ENCODE data around the gene IL17RA.

Gene IL17RA

DNA sequence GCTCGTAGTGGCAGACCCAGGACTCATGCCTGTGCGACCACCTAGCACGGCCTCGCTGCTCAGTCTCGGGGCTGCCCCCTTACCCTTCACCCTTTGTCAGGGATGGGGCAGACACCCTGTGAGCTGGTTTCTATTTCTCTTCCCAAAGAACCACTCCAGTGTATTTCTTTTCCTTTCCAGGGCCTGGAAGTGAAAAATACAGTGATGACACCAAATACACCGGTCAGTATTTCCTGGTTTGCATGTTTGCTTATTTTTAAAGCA, 22.7 kb downstream of the IL17RA start:
- no peak for DNase-seq

DNA sequence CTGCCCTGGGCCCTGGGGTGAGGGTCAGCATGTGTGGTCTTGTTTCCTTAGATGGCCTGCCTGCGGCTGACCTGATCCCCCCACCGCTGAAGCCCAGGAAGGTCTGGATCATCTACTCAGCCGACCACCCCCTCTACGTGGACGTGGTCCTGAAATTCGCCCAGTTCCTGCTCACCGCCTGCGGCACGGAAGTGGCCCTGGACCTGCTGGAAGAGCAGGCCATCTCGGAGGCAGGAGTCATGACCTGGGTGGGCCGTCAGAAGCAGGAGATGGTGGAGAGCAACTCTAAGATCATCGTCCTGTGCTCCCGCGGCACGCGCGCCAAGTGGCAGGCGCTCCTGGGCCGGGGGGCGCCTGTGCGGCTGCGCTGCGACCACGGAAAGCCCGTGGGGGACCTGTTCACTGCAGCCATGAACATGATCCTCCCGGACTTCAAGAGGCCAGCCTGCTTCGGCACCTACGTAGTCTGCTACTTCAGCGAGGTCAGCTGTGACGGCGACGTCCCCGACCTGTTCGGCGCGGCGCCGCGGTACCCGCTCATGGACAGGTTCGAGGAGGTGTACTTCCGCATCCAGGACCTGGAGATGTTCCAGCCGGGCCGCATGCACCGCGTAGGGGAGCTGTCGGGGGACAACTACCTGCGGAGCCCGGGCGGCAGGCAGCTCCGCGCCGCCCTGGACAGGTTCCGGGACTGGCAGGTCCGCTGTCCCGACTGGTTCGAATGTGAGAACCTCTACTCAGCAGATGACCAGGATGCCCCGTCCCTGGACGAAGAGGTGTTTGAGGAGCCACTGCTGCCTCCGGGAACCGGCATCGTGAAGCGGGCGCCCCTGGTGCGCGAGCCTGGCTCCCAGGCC, 23.7 kb downstream of the IL17RA start:
- no peak for DNase-seq

DNA sequence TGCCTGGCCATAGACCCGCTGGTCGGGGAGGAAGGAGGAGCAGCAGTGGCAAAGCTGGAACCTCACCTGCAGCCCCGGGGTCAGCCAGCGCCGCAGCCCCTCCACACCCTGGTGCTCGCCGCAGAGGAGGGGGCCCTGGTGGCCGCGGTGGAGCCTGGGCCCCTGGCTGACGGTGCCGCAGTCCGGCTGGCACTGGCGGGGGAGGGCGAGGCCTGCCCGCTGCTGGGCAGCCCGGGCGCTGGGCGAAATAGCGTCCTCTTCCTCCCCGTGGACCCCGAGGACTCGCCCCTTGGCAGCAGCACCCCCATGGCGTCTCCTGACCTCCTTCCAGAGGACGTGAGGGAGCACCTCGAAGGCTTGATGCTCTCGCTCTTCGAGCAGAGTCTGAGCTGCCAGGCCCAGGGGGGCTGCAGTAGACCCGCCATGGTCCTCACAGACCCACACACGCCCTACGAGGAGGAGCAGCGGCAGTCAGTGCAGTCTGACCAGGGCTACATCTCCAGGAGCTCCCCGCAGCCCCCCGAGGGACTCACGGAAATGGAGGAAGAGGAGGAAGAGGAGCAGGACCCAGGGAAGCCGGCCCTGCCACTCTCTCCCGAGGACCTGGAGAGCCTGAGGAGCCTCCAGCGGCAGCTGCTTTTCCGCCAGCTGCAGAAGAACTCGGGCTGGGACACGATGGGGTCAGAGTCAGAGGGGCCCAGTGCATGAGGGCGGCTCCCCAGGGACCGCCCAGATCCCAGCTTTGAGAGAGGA, 24.5 kb downstream of the IL17RA start:
- DNase-seq = no peak

DNA sequence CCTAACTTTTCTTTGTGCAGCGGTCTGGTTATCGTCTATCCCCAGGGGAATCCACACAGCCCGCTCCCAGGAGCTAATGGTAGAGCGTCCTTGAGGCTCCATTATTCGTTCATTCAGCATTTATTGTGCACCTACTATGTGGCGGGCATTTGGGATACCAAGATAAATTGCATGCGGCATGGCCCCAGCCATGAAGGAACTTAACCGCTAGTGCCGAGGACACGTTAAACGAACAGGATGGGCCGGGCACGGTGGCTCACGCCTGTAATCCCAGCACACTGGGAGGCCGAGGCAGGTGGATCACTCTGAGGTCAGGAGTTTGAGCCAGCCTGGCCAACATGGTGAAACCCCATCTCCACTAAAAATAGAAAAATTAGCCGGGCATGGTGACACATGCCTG, 25.2 kb downstream of the IL17RA start:
- no peak for DNase-seq

DNA sequence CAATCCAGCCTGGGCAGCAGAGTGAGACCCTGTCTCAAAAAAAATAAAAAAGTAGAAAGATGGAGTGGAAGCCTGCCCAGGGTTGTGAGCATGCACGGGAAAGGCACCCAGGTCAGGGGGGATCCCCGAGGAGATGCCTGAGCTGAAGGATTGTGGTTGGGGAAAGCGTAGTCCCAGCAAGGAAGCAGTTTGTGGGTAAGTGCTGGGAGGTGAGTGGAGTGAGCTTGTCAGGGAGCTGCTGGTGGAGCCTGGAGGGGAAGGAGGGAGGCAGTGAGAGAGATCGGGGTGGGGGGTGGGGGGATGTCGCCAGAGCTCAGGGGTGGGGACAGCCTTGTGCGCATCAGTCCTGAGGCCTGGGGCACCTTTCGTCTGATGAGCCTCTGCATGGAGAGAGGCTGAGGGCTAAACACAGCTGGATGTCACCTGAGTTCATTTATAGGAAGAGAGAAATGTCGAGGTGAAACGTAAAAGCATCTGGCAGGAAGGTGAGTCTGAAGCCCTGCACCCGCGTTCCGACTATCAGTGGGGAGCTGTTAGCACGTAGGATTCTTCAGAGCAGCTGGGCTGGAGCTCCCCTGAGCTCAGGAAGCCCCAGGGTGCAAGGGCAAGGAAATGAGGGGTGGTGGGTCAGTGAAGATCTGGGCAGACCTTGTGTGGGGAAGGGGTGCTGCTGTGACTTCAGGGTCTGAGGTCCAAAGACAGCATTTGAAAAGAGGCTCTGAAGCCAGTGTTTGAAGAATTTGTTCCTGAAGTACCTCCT, 26.2 kb downstream of the IL17RA start:
- no peak for DNase-seq

DNA sequence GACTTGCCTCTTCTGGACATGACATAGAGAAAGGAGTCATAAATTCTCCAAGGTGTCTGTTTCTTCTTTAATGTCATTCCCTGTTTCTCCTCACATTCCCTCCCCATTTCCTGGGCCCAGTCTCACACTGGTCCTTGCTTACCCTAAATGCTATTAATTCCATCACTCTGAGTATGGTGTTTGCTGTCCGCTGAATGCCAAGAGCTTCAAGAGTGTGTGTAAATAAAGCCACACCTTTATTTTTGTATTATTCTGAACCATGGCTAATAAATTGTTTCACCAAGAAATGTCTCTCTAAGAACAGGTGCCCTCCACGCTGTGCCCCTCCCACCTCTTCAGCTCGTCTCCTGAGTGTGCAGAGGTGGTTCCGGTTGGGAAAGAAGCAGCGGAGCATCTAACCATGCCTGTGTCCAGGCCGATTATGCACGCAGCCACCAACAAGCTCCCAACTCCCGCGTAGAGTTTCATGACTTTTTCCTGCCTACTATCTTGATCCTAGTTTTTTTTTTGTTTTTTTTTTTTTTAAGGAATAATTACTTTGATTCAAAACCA, 27.8 kb downstream of the IL17RA start:
- no peak for DNase-seq

DNA sequence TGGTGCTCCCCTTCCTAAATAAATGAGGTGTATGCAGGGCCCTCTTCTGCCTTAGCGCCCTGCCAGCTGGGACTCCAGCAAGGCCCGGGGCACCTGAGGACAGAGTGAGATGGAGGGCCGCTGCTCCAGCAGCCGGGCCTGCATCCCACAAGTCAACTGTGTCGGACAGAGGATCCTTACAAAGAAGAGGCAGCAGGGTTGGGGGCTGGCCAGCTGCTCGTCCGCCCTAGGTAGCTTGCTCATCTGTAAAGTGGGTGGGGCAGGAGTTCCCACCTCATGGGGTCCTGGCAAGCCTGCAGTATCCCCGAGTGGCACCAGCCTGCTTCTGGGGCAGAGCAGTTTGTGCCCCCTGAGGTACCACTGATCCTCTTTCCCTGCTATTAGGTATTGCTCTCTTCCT, 28.8 kb downstream of the IL17RA start:
- no peak for DNase-seq

DNA sequence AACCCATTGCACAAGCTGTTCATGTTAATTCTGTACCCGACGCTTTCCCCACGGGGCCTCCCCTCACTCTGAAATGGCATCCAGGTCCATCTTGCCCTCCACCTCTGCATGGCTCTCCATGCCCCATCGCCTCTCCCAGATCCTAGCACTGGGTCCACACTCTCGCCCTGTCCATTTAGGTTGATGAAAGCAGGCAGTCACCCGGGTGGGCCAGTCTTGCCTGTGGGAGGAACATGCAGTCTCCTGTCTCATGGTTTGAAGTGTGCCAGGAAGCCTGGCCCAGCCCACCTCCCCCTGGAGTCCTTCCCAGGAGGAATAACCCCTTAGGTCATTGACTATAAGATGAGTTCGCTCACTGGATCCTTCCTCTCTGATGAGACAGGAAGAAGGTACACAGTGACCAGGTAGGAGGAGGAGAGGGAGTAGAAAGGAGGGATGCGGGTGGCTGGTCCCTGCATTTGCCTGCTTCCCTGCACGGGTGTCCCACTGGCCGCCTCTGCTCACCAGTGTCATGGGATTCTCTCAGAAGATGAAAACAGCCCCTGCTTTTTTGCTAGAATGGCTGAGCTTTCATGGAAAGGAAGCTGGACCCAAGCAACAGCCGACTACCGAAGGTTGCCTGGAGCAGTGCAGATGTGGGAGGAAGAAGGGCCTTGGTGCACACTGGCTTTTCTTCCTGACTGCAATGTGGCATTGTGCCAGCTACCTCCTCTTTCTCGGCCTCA, 29.5 kb downstream of the IL17RA start:
- no peak for DNase-seq

DNA sequence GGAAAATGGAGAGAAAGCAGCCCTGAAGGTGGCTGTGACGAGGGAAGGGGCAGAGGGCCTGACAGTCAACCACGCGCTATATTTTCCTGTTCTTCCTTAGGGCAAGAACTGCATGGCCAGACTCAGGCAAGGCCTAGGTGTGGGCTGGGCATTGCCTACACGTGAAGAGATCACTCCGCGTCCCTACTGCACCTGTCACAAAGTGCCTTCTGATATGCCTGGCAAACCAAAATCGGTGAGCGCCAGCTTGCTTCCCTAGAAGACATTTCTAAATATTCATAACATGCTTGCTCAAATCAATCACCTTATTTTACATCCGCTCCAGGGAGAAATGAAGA, 30.1 kb downstream of the IL17RA start:
- DNase-seq = no peak

DNA sequence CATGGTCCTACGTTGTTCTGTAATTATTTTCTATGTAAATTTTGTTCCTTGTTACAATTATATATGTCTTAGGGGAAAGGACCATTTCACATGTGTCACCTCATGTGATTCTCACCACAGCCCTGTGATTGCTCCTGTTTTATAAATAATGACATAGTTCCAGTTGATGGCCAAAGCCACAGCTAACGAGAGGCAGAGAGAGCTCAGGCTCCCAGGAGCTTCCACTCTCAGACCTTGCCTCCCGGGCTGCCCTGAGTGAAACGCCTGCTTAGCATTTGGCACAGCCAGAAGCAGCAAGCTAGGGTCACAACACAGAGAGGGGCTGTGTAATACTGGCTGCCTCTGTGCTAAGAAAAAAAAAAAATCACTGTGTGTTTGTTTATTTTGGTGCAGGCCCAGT, 30.4 kb downstream of the IL17RA start:
- no peak for DNase-seq

DNA sequence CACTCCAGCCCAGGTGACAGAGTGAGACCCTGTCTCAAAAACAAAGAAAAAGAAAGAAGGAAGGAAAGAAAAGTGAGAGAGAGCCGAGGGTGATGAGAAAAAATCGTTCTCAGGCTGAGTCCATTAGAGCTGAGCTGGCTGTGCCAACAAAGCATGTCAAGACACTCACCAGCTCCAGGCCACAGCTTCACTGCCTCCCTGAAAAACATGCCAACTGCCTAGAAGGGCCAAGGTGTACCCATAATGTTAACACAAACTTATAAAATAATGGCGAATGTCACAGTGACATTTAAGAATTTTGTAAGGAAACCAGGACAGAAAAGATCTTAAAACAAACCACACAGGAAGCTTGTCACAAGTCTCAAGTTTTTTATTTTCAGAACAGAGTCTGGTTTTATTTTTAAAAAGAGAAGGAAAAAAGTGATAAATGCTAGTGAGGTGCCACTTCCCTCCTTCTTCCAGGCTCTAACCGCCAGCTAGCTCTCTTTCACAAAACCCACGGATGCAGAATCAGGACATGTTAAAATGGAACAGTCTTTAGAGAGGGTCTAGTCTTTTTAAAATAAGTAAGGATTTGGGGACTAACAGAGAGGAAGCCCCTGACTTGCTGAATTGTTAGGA, 31.3 kb downstream of the IL17RA start:
- no peak for DNase-seq

DNA sequence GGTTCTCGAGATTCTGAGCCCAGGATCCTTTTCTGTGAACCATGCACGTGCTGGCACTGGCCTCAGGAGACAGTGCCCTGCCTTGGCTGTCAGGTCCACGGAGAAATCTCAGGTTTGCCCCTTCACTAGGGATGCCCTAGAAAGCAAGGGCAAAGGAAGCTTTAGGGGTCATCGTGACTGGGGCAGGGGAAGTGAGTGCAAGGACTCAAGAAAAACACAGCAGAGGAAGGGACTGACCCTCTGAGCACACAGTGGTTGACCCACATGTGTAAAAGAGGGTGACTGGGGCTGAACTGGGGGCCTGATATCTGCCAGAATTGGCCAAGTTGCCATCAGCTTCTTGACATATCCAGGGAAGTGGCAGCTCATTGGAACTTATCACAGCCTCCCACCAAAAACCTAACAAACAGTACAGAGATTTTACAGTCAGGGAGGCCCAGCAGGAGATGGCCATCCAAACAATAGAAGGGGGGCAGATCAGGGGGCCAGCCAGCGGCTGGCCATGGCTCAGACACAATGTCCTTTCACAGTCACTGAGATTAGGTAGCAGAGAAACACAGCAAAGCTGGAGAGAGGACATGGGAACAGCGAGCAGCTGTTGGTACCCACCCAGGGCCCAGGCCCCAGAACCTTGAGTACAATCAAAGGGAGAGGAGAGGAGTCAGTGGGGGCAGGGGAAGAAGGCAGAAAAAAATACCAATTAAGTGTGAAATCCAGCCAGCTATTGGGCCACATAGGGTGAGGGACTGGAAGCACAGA, 32.0 kb downstream of the IL17RA start:
- DNase-seq = no peak

DNA sequence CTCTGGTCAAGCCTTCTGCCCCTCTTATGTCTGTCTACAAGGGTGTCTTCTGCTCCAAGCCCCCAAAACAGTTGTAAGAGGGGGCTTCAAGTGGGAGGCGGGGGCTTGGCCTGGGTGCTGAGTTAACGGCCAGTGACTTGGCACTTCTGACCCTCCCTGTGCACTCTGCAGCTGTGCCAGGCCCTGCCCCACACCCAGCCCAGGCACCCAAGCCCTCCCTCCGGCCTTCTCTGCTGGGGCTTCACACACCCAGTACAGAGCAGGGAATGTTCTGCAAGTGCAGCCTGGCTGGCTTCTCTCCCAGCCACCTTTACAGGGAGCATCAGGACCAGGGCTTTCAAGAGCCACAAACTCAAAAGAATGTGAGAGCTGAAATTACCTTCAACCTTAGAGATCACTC, 32.6 kb downstream of the IL17RA start:
- no peak for DNase-seq

DNA sequence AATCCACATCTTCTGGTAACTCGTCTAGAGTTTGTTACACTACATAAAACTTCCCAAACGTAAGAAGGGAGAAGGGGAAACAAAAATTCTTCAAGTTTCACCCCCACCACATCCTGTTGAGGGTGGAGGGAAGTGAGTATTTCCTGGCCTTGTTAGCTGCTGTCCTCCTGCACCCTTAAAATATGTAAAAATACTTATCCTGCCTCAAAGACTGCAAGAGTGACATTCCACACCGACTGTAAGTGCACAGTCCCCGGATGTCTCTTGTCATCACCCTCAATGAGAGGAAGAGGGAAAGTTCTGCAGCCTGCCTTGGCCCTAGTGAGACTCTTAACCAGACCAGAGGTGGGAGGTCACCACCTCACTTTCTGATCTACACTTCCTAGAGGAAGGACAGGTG, 33.1 kb downstream of the IL17RA start:
- no peak for DNase-seq

DNA sequence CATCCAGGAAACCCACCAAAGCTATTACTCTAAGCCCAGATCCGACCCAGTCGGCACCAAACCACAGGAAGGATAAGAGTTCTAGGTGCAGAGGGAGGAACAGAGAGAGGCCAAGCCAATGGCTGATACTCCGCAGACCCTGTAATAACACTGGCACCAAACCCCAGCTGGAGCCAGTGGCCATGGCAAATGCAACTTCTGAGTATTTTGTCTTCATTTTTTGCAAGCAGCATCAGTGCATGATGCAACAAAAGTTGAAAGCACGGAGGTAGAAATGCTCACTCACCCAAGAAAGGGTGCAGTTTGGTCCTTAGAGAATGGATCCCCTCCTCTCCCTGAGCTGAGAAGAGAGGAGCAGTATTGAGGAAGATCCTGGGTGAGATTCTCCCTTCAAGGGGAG, 33.5 kb downstream of the IL17RA start:
- no peak for DNase-seq

DNA sequence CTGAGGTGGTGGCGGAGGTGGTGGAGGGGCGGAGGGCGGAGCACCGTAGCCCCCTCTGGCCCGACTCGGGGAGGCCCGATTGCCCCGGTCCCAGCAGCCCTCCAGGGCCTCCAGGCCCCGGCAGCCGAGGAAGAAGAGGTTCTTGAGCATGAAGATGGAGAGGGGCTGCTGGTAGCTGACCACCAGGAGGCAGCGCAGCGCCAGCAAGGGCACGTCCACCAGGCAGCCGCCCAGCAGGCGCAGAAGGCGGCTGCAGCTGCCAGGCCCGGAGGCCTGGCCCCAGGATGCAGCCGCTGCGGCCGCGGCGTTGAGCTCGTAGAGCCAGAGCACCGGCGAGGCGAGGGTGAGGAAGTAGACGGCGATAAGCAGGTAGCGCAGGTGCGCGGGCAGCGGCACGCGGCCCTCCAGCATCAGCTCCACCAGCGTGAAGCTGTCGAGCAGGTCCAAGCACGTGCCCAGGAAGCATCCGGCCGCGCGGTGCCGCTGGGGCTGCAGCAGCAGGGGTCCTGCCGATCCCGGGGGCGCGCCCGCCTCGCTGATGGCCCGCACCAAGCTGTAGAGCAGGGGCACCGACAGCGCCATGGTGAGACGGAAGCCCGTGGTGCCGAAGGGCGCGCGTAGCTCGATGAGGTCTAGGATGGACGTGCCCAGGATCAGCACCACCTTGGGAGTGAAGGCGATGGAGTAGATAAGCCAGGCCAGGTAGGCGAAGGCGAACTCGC, 34.8 kb downstream of the IL17RA start:
- DNase-seq = peak; percentile 53

DNA sequence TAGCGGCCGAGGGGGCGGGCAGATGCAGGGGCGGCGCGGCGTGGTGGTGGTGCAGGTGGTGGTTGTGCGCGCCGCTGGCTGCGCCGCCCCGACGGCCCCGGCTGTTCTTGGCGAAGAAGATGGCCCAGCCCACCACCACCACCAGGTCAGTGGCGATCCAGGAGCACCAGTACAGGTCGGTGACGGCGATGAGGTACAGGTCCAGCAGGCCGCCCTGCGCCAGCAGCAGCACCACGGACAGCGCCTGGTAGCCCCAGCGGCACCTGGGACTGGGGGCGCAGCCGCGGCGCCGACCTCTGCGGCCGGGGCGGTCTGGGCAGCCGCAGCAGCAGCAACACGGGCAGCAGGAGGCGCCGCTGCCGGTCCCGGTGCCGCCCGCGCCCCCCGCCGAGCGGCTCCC, 35.5 kb downstream of the IL17RA start:
- peak; percentile 74 for DNase-seq

DNA sequence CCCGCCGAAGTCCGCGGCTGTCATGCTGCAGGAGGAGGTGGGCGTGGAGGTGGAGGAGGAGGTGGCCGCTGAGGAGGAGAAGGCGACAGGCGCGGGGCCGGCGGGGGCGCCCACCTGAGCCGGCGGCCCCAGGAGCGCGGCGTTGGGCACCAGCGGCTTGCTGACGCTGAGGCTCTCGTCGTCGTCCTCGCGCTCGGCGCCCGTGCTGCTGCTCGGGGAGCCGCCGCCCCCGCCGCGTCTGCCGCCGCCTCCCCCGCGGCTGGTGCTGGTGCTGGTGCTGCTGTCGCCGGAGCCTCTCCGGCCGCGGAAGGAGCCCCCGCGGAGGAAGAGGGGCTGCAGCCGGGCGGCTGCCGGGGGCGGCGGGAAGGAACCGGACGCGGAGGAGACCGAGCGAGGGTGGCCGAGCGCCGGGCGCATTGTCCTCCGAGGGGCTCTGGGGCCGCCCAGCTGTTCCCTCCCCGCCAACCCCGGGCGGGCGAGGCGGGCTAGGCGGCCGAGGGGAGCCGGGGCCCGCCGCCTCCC, 36.0 kb downstream of the IL17RA start:
- no peak for DNase-seq

DNA sequence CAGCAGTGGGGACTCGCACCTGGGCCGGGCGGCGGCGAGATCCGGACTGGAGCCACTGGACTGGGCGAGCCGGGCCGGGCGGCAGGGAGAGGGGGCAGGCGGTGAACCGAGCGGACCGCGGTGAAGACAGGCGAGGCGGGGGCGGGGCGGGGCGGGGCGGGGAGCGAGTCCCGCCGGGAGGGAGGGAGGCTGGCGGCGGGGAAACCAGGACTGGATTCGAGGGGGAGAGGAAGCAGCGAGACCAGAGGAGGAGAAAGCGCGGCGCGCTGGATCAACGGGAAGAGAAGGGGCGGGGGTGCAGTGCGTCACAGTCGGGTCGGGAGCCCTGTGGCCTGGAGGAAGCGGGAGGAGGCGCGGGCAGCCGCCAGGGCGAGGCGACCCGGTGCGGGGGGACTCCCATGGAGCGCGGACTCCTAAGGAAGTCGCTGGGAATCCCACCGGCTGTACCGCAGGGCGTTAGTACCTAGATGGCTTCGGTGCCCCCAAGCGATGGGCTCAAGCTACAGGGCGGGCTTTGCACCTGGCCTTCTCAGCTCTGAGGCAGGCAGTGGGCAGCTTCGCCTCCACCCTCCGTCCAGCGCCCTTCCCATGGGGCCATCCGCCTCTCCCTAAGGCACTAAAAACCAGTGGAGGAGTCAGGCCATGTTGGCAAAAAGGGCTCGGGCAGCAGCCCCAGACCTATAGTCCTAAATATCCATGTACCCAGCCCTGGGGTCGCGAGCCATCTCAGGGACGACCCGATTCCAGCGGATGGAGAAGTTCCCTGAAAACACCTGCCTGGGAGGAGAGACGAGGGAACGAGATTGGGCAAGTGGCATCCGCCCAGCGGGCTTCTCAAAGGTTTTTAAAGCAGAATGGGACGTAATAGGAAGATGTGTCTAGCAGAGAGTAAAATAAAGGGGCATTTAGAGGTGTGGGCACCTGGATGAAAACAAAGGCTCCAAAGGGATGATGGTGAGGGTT, 36.7 kb downstream of the IL17RA start, which contains the start of gene TMEM121B:
TSS of gene TMEM121B (minus strand) at position 128 of the 963 bp plus-strand sequence. CDS start 233 bp downstream, outside the sequence.
- no peak for DNase-seq
